HG03139 (cell line): ENCODE results near the gene SNUPN.
"Not testable (repeated sequence)": the region's sequence is repeated elsewhere in the genome, so short reads cannot be mapped to it uniquely, and the experiment has no call there.

Experiments used
- ATAC-seq: cut with Tn5 transposase; IDR thresholded peaks from one replicate; pipeline ENCODE4 v1.9.1; 2021; ENCODE audit not compliant: unreplicated experiment

The SNUPN gene

GRCh38 chr15:75637245-75638009 lies 11.9 kb upstream of the SNUPN start:
- ATAC-seq: no peak

DNA sequence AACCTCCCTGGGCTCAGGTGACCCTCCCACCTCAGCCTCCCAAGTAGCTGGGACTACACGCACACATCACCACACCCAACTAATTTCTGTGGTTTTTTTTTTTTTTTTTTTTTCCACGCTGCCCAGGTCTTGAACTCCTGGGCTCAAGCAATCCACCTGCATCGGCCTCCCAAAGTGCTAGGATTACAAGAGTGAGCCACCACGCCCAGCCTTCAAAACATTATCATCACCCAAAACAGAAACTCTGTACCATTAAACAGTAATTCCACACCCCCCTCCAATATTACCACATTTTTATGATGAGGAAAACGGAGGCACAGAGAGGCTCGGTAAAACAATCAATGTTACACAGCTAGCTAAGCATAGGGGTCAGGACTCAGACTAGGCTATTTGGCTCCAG lies 10.5 kb upstream of the SNUPN start:
- ATAC-seq: no peak

GRCh38 chr15:75633922-75634321 lies 8.4 kb upstream of the SNUPN start:
- ATAC-seq: not testable (repeated sequence)

- no peak for ATAC-seq
Measured at GRCh38 chr15:75631935-75632334, 6.4 kb upstream of the SNUPN start.

DNA sequence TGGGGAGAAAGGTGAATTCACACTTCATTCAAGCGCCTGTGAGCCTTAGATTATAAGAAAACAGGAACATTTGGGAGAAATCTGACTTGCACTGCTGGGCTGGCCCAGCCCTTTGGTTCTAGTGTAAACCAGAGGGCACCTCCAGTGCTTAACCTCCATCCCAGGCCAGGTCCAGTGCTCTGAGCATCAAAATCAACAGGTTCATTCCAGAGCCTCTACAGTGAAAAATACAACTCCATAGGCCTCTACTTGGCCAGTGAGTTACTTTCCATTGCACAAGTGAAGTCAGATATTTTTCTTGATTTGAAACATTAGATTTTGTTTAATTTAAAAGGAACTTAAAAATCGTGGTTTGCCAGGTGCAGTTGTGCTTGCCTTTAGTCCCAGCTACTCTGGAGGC lies 3.0 kb downstream of the SNUPN start:
- ATAC-seq: no peak

GRCh38 chr15:75620841-75621391 lies 4.6 kb downstream of the SNUPN start:
- ATAC-seq: no peak

GRCh38 chr15:75620058-75620820 lies 5.3 kb downstream of the SNUPN start:
- ATAC-seq: no peak

GRCh38 chr15:75616766-75617165 lies 8.8 kb downstream of the SNUPN start:
- no peak for ATAC-seq

GRCh38 chr15:75606711-75607699 lies 18.5 kb downstream of the SNUPN start:
- no peak for ATAC-seq

DNA sequence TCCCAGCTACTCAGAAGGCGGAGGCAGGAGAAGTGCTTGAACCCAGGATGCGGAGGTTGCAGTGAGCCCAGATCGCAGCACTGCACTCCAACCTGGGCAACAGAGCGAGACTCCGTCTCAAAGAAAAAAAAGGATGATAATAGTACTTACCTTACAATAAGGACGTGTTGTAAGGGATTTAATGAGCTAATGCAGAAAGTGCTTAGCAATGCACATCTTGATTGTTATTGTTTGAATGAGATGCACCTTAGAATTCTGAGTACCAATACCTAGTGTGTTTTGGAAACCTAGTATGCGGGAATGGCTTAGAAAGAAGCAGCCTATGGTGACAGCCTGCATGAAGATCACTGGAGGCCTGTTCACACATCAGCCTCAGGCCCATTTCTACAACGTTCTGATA lies 19.5 kb downstream of the SNUPN start:
- no peak for ATAC-seq

GRCh38 chr15:75599401-75599800 lies 26.1 kb downstream of the SNUPN start:
- no peak for ATAC-seq

DNA sequence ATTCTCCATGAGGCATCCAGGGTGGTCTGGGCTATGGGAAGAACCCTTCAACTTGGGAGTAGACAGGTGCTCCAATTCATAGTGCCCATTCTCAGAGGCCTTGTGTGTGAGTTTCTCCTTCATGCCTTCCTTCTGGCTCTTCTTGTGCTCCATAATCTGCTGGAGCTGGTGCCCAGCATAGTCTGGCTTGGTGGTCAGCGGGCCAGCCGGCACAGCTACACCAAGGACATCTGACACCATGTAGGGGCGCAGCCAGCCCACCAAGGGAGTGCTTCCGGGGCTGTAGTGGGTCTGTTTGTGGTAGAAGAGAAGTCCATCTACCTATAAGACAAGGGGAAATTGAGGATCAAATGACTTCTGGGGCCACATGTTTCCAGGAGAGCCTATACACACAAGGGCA lies 27.2 kb downstream of the SNUPN start:
- no peak for ATAC-seq

GRCh38 chr15:75597667-75598341 lies 27.7 kb downstream of the SNUPN start:
- no peak for ATAC-seq

DNA sequence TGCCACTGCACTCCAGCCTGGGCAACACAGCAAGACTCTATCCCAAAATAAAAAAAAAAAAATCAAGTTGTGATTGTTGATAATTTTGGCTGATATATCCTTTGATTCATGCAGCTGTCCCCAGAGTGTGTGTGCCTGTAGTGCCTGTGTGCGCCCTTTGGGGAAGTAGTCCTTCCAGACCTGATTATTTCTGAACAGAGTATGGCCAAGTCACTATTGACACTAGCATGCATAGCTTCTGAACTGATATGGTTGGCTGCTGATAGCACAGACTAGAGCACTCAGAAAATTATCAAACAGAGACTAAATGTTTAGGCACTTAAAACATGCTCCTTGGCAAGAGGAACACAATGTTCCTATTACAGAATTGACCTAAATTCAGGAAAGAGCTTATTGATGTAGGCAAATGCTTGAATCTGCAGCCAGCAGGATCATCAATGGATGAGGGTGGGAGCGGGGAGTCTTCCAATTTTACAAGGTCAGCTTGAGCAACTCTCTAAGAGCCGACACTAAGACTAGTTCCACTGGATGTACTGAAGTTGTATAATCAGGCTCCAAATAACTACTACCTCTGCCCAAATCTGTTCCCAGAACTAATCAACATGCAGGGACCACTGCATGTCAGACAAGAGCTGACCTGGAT lies 28.7 kb downstream of the SNUPN start:
- ATAC-seq: no peak

DNA sequence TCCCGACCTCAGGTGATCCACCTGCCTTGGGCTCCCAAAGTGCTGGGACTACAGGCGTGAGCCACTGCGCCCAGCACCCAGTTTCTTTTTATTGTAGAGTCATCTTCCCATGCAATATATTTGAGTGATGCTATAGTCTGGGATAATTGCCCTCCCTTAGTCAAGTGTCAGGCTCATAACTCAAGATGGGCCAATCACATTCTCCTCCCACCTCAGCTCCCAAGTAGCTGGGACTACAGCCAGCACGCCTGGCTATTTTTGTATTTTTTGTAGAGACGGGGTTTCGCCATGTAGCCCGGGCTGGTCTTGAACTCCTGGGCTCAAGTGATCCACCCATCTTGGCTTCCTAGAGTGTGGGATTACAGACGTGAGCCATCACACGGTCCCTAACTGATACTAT lies 31.2 kb downstream of the SNUPN start:
- ATAC-seq: no peak

- no peak for ATAC-seq
Measured at GRCh38 chr15:75591655-75592364, 33.7 kb downstream of the SNUPN start.

GRCh38 chr15:75590239-75590638 lies 35.3 kb downstream of the SNUPN start:
- ATAC-seq: no peak

DNA sequence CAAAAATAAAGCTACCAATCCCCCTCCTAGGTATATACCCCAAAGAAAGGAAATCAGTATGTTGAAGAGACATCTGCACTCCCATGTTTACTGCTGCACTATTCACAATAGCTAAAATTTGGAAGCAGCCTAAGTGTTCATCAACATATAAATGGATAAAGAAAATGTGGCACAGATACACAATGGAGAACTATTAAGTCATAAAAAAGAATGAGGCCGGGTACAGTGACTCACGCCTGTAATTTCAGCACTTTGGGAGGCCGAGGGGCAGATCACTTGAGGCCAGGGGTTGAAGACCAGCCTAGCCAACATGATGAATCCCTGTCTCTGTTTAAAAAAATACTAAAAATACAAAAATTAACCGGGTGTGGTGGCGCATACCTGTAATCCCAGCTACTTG lies 36.5 kb downstream of the SNUPN start:
- no peak for ATAC-seq

DNA sequence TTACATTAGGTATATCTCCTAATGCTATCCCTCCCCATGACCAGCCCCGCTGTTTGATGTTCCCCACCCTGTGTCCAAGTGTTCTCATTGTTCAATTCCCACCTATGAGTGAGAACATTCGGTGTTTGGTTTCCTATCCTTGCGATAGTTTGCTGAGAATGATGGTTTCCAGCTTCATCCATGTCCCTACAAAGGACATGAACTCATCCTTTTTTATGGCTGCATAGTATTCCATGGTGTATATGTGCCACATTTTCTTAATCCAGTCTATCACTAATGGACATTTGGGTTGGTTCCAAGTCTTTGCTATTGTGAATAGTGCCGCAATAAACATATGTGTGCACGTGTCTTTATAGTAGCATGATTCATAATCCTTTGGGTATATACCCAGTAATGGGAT lies 39.1 kb downstream of the SNUPN start:
- not testable (repeated sequence) for ATAC-seq
